ENCODE results near the gene DGKI.

- no peak for TF ChIP-seq CTCF (IDR thresholded peaks at IDR 0.05; ENCODE audit: low read depth, low read length, poor library complexity, severe bottlenecking)
- TF ChIP-seq EZH2phosphoT487 (IDR thresholded peaks at IDR 0.05; ENCODE audit: borderline replicate concordance, low read length), result no peak
Measured at GRCh38 chr7:137880432-137880831, 33.7 kb upstream of the DGKI start.
